Activated T-cell treated with anti-CD3 and anti-CD28 coated beads, Interleukin-2, amount 50 U/mL, for 48 hours (primary cell): ENCODE measurements around the gene PDCL2.

Experiments used
- DNase-seq, 2 experiments: peaks; one replicate each; pipeline ENCODE4 v3.0.0-alpha.2; 2020

The PDCL2 gene

GRCh38 chr4:55534306-55534705 is 57.7 kb downstream of the PDCL2 start:
- no peak for DNase-seq

- no peak for DNase-seq
Observed at GRCh38 chr4:55530691-55531090, 61.4 kb downstream of the PDCL2 start.

DNA sequence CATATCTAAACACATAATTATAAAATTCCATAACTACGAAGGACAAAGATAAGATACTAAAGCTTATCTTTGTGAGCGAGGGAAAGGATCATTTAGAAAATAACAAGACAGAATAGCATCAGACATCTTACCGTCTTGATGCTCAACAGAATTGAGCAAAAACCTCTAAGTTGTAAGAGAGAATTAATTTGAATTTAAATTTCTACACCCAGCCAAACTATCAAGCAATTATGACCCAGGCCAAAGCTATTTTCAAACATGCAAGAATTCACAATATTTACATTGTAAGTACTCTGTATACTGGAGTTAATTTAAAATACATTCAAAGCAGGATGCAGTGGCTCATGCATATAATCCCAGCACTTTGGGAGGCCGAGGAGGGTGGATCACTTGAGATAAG is 61.9 kb downstream of the PDCL2 start:
- no peak for DNase-seq

DNA sequence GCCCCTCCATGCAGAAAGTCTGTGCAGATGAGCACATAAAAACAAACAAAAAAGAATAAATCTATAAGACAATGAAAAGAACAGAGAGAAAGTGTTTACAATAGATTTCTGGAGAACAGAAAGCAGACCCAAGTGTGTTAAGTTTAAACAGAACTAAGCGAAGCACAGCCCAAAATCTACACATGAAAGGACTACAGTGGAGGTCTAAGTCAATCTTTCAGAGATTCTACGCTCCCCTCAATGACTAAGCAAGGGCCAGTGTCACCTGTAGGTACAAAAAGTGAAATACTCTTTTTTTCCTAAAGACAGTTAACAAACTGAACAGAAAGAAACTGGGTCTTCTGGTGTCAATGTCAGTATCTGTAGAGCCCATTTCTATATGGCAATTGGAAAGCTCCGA is 63.6 kb downstream of the PDCL2 start:
- DNase-seq, result no peak

GRCh38 chr4:55524844-55525571 is 67.0 kb downstream of the PDCL2 start:
- no peak for DNase-seq

GRCh38 chr4:55518442-55518841 is 73.6 kb downstream of the PDCL2 start:
- DNase-seq, result no peak

DNA sequence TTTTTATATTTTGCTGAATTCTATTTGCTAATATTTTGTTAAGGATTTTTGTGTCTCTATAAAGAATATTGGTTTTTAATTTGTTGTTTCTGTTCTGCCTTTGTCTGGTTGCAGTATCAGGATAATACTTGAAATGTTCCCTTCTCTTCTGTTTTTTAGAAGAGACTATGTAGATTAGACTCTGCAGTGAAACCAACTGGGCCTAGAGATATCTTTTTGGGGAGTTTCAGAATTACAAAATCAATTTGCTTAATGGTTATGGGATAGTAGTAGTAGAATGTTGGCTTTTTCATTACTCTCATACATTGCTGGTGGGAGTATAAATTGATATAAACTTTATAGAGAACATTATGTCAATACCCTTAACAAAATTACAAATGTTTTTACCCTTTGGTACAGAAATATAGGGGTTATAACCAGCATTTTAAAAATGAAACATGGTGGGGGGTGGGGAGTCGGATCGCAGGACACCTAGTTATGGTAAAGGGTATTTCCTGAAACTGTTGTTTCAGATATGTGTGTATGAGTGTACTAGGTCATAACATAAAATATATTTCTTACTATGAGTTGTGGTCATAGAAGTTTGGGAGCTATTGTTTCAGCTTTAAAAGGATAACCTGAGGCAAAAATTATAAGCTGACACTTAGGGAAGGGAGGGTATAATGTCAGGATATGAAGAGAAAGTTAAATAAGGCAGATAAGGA is 74.4 kb downstream of the PDCL2 start:
- DNase-seq, result no peak

- no peak for DNase-seq
Observed at GRCh38 chr4:55512922-55513571, 79.0 kb downstream of the PDCL2 start.

DNA sequence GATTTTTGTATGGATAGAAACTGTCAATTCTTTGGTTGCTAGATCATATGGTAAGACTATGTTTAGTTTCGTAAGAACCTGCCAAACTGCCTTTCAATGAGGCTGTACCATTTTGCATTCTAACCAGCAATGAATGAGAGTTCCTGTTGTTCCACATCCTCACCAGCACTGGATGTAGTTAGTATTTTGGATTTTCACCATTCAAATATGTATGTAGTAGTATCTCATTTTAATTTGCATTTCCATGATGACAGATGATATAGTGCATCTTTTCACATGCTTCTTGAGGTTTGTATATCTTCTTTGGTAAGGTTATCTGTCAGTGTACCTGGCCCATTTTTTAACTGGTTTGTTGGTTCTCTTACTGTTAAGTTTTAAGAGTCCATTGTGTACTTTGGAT is 80.0 kb downstream of the PDCL2 start:
- DNase-seq, result no peak

GRCh38 chr4:55510685-55511084 is 81.4 kb downstream of the PDCL2 start:
- DNase-seq, result no peak

DNA sequence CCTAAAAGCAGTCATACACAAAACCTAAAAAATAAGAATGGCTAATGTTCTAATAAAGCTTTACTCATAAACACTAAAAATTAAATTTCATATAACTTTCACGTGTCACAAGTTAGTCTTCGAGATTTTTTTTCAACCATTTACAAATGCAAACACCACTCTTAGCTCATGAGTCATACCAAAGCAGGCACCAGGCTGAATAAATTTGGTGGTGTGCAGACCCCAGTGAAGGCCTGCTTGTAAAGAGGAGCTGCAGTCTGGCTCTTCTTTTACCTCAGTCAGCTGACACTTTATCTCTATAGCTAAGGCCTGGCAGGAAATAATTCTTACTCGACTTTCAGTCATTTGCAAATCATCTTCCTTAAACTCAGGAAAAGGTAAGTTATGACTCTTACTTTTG is 82.8 kb downstream of the PDCL2 start:
- DNase-seq, result no peak

GRCh38 chr4:55507612-55508011 is 84.4 kb downstream of the PDCL2 start:
- DNase-seq, result no peak
